ENCODE results near the gene MSN.
A peak's percentile ranks its signal among the peaks of the same experiment; 100 is the strongest.

The MSN gene

GRCh38 chrX:65688403-65688871, 21.0 kb downstream of the MSN start:
- Mint-ChIP-seq H3K27ac (peak overlapping the region; percentile 45 to 93 (median 50)), H3K4me1 (peaks cover 24% of the 10 kb centered on the region), H3K4me3 (no peak overlapping the region), H3K9me3 (peaks cover 9% of the 10 kb centered on the region), H3K27me3 (ENCODE audit: low read depth) (peaks cover 3% of the 10 kb centered on the region), H3K36me3 (ENCODE audit: low read depth) (no peaks in the 10 kb centered on the region)
- no peak for TF ChIP-seq CTCF (IDR thresholded peaks at IDR 0.05; ENCODE audit: unreplicated experiment in 3 of 3)

DNA sequence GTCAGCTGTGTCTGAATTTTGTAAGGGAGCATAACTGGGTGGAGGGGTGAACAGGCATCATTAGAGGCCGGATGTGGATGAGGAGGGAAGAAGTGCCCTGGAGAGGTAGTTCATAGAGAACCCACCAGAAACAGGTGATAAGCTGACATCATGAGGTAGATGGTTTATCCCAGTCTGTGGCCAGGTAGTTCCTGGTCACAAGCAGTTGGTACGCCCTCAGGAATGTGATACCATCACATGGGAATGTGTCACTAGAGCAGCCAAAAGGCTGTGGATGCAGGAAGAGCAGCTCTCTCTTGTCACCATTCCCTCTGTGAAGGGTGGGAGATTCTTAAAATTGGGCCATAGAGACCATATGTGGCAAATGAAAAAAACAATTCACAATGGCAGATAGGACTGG, 21.9 kb downstream of the MSN start:
- Mint-ChIP-seq H3K36me3 (ENCODE audit: low read depth) (no peaks in the 10 kb centered on the region), H3K27ac (peak overlapping the region in 2 of 3 experiments; percentile 21 to 50), H3K4me1 (peaks cover 24% of the 10 kb centered on the region), H3K9me3 (peaks cover 9% of the 10 kb centered on the region), H3K27me3 (ENCODE audit: low read depth) (peaks cover 3% of the 10 kb centered on the region), H3K4me3 (no peak overlapping the region)
- TF ChIP-seq CTCF (IDR thresholded peaks at IDR 0.05; ENCODE audit: unreplicated experiment in 3 of 3) = no peak

GRCh38 chrX:65690057-65690855, 22.8 kb downstream of the MSN start:
- Mint-ChIP-seq H3K27ac (peak overlapping the region in 1 of 3 experiments; percentile 39), H3K9me3 (peaks cover 11% of the 10 kb centered on the region), H3K36me3 (ENCODE audit: low read depth) (no peaks in the 10 kb centered on the region), H3K4me3 (no peak overlapping the region), H3K27me3 (ENCODE audit: low read depth) (peaks cover 3% of the 10 kb centered on the region), H3K4me1 (peaks cover 24% of the 10 kb centered on the region)
- TF ChIP-seq CTCF (IDR thresholded peaks at IDR 0.05; ENCODE audit: unreplicated experiment in 3 of 3) = no peak

DNA sequence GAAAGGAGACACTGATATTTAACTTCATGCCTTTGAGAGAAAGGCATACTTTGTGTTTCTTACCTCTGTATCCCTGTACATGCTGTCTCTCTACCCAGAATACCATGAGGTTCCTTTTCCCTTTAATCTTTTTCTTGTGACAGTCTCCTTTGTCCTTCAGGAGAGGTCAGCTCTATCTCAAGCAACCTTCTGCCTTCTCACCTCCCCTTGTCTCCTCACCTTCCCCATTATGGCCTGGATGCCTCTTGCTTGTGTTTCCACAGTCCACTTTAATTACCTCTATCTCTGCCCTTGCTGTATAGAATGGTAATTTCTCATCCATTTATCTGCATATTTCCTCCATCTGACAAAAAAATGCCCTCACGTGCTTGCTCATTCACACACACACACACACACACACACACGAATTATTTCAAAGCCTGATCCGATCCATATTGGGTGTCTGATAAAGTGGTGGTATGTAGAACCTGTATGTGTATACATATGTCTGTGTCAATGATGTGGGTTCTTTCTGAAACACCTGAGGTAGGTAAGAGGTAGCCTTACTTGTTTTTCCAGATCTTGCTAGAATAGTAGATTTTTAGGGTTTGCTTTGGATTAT, 28.5 kb downstream of the MSN start:
- Mint-ChIP-seq H3K4me3 (no peak overlapping the region), H3K4me1 (peaks cover 15% of the 10 kb centered on the region), H3K27me3 (ENCODE audit: low read depth) (peaks cover 3% of the 10 kb centered on the region), H3K27ac (peak overlapping the region in 1 of 3 experiments; percentile 1), H3K9me3 (peaks cover 11% of the 10 kb centered on the region), H3K36me3 (ENCODE audit: low read depth) (no peaks in the 10 kb centered on the region)
- no peak for TF ChIP-seq CTCF (IDR thresholded peaks at IDR 0.05; ENCODE audit: unreplicated experiment in 3 of 3)

- H3K27ac Mint-ChIP-seq = peak overlapping the region in 2 of 3 experiments; percentile 1 to 6
- no peaks in the 10 kb centered on the region for H3K36me3 Mint-ChIP-seq (ENCODE audit: low read depth)
- H3K4me3 Mint-ChIP-seq = no peak overlapping the region
- H3K4me1 Mint-ChIP-seq = peaks cover 15% of the 10 kb centered on the region
- peaks cover 3% of the 10 kb centered on the region for H3K27me3 Mint-ChIP-seq (ENCODE audit: low read depth)
- TF ChIP-seq CTCF (IDR thresholded peaks at IDR 0.05; ENCODE audit: unreplicated experiment in 3 of 3) = no peak
- H3K9me3 Mint-ChIP-seq = peaks cover 11% of the 10 kb centered on the region
Measured at GRCh38 chrX:65696613-65697012, 29.2 kb downstream of the MSN start.
